ENCODE data around the gene MARCHF2.

Gene MARCHF2

DNA sequence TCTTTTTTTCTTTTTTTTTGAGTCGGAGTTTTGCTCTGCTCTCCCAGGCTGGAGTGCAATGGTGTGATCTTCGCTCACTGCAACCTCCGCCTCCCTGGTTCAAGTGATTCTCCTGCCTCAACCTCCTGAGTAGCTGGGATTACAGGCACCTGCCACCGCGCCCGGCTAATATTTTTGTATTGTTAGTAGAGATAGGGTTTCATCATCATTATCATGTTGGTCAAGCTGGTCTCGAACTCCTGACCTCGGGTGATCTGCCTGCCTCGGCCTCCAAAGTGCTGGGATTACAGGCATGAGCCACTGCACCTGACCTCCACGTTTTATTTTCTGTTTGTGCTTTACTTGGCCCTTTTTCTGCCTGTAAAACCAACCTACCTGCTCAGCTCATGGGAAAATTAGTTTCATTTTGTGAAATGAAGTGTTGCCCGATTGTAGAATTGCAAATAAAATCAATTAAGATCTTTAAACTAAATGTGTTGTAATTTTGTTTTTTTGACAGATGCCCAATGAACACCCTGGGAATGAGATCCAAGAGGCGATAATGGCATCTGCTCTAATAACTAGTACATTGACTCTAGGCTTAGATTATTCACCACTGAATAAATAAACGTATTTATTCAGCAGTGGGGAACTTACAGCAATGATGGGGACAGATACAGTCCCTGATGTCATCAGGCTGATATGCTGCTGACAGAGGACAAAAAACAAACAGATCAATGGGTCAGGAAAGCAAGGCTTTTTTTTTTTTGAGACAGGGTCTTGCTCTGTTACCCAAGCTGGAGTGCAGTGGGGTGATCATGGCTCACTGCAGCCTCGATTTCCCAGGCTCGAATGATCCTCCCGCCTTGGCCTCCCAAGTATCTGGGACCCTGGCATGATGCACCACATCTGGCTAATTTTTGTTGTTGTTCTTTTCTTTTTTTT is 25.2 kb upstream of the MARCHF2 start:
- no peak for DNase-seq (ENCODE audit: low spot score)

DNA sequence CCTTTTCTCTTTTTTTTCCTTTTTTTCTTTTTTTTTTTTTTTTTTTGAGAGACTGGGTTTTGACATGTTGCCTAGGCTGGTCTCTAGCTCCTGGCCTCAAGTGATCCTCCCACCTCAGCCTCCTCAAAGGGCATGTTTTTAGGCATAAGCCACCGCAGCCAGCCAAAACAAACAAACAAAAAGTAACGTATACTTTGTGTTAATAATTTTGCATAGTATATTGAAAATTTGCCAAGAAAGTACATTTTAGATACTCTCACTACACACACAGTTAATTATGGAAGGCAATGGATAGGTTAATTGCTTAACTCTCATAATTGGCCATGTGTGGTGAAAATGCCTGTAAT is 24.5 kb upstream of the MARCHF2 start:
- DNase-seq (ENCODE audit: low spot score), result no peak

DNA sequence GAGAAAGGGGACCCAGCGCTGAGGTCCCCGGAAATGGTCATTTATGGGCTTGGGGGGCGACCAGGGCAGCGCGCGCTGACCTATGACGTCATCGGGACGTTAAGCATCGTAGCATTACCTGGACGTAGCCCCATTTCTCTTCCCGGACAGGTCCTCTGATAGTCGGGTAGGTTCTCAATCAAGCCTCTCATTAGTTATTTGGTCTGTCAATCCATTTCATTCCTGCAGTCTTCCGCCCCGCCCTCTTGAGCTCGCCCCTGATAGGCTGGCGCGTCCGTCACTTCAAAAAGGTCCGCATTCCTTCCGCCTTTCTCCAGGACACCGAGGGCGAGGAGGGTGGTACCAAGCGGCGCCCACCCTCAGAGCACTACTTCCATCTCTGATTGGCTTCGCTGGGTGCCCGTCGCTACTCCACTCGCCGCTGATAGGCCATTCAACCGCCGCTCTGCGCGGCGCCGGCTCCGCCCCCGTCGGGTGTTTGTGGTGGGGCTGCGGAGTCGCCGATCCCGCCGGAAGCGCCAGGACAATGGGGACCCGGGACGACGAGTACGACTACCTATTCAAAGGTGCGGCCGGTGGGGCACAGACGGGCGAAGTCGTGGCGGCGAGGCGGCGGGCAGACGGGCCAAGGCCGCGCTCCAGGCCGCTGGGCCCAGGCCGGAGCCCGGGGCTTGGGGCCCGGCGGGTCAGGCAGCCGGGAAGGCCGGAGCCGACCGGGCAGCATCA is 23.1 kb upstream of the MARCHF2 start, which contains the start of gene RAB11B:
Gene RAB11B (plus strand): TSS at position 470 of the 726 bp plus-strand sequence. CDS start 57 bp downstream, at position 527.
- peak; percentile 99 for DNase-seq (ENCODE audit: low spot score)

DNA sequence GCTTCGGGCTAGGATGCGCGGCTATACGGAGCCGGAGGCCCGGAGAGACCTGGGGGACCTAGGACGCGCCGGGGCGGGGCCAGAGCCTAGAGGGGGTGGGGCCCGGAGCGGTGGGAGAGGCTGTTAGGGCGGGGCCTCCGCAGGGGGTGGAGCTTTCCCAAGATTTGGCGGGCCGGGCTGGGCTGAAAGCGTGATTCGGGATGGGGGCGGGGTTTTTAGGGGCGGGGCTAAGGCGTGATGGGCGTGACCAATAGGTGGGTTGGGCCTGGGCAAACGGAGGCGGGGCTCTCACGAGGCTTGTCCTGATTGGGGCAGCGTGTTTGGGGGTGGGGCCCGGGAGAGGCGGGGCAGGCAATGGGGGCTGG is 22.5 kb upstream of the MARCHF2 start:
- peak; percentile 96 for DNase-seq (ENCODE audit: low spot score)

DNA sequence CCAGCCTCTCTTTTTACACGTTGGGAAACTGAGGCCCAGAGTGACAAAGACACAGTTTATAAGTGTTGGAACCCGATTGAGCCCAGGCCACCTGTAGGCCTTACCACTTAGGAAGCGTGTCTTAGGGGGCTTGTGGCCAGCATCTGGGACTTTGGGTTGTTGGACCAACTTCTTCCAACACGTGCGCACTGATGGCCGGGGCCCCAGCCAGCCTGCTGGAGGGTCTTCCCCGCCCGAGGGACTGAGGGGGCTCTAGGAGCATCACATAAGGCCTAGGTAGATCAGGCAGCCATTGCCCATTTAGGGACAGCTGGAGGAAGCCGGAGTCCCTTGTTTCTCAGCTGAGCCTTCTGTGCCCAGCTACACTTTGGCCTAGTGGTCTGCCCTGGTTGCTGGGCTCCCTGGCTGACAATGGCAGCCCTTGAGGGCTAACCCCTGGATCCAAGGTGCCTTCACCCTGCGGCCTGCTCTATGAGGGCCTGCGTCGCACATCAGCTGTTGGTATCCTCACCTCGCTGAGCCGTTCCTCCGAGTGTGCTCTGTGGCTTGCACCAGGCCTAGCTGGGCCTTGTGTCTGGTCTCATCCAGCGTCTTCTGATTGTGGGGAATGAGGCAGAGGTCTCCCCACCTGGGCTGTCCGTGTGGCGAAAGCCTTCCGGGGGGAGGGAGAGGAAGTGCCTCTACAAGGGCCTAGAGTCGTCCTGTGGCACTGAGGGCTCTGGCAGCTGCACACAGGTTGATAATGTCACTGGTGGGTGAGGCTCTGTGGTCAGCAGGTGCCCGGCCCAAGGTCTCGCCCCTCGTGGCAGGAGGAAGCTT is 21.7 kb upstream of the MARCHF2 start:
- DNase-seq (ENCODE audit: low spot score), result no peak

DNA sequence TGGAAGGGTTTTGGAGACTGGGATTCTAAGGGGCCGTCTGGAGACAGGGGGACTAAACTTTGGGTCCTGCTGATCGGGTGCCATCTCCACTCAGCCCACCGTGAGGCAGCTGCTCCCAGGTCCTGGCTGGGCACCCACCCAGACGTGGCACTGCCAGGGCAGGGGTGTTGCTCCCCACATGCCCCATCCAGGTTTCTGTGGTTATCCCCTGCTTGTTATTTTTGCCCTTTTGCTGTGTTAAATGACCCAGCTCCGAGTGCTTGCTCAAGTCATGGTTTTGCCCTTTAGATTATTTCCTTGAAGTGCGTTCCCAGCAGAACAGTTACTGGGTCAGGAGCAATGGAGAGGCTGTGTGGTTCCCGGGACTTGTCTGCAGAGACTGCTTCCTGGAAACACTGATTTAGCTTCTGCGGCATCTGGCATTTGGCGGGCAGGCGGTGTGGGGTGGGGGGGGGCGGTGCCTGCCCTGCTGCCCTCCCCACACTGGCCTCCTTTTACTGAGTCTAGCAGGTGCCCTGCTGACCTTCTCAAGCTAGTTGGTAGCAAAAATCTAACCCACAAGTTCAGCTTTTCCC is 21.0 kb upstream of the MARCHF2 start:
- DNase-seq (ENCODE audit: low spot score), result no peak

DNA sequence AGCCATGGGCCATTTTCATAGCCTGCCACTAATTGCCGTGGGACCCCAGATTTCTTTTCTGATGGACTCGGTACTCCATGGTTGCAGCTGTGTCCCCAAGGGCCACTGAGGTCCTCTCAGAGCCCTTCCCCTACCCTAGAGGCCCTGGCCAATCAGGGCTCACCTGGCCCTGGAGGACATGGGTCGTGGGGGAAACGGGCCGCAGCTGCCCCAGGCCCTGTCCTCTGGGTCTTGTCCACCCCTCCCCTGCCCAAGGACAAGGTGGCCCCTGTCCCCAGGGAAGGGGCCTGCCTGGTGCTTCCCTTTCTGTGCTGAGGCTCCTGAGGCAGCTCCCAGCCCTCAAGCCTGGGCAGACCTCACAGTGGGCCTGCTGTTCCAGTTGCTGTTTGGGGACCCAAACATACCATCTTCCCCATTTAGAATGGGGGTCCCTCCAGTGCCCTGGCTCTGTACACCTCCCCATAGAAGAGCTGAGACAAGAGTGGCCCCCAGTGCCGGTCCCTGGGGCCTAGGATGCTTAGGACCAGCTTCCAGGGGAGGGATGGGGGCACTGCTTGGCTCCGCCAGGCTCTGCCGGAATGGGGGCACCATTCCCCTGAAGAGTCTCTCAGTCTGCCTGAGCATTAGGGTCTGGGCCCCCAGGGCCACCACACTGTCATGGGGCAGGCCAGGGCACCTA is 19.8 kb upstream of the MARCHF2 start:
- no peak for DNase-seq (ENCODE audit: low spot score)

DNA sequence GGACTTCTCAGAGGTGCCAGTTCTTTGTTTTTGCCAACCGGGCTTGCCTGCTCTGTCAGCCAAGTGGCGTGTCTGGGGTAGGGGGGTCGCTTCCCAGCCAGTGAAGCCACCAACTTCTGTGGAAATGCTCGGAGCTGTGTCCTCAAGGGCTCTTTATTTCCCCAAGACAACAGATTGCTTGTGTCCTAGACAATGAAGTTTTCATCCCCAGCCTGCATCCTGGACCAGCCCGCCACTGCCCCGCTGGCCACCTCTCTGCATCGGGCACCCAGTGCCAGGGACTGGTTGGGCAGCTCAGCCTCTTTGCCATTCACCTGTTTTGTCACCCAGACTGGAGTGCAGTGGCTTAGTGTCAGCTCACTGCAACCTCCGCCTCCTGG is 19.2 kb upstream of the MARCHF2 start:
- no peak for DNase-seq (ENCODE audit: low spot score)

DNA sequence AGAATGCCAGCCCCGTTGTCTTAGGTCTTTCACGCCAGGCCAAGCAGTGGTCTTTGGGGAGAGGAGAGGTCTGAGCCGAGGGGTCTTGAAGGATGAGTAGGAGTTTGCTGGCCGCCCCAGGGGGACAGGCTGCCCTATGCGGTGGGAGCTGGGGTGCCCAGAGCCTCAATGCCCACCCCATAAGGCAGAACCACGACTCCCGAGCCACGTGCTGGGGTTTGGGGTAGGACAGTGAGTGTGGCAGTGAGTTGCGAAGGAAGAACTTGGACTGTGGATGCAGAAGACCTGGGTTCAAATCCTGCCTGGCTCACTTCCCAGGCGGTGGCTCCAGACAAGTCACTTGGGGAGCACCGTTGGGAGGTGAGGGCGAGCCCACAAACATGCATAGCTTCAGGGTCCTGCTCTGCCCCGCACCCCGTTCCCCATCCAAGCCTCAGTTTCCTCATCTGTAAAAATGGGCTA is 17.5 kb upstream of the MARCHF2 start:
- no peak for DNase-seq (ENCODE audit: low spot score)

DNA sequence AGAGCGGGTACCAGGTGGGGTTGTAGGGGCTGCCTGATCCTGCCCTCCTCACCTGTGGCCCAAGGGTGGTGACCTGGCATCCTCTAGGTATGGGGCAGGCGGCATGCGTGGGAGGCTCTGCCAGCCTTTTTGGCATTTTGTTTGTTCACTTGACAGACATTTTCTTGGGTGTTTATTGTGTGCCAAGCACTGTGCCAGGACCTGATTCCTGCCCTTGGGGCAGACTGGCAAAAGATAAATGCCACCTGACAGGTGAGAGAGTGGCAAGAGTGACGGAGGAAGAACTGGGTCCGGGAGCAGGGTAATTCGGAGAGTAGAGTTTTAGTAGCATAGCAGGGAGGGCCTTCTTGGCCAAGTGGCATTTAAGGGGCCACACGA is 16.9 kb upstream of the MARCHF2 start:
- no peak for DNase-seq (ENCODE audit: low spot score)

DNA sequence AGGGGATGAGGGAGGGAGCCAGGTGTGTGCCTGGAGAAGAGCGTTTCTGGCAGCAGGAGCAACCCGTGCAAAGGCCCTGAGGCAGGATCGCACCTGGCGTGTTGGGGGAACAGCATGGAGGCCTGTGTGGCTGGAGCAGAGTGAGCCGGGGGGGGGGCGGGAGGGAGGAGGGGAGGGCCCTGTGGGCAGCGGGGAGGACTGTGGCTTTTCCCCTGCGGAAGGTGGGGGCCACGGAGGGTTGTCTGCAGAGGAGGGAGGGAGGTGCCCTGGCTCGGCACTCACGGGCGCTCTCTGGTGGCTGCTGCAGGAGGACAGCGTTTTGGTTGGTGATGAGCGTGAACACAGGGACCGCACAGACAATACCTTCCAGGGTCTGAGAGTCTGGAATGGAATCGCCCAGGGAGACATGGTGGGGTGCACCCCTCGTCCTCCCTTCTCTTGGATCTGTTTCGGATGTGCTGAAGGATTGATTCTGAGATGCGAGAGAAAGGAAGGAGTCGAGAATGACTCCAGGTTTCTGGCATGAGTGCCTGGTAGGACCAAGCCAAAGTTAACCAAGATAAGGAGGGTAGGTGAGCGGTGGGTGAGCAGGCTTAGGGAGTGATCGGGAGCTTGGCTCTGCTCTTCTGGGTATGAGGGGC is 16.4 kb upstream of the MARCHF2 start:
- DNase-seq (ENCODE audit: low spot score), result peak; percentile 61

DNA sequence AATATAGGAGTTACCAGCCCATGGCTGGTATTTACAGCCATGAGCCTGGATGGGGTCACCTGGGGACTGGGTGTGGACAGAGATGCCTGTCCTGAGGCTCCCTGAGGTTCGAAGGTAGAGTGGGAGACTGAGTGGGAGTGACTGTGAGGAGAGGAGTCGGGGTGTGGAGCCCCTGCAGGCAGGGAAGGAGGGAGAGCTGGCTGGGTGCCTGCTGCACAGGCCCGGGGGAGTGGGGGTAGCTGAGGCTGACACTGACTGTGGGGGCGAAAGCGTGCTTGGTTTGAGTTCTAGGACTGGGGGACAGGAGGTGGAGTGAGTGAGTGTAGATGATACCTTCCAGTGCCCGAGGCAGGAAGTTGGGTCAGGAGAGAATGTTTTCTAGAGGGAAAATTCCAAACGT is 15.8 kb upstream of the MARCHF2 start:
- no peak for DNase-seq (ENCODE audit: low spot score)

DNA sequence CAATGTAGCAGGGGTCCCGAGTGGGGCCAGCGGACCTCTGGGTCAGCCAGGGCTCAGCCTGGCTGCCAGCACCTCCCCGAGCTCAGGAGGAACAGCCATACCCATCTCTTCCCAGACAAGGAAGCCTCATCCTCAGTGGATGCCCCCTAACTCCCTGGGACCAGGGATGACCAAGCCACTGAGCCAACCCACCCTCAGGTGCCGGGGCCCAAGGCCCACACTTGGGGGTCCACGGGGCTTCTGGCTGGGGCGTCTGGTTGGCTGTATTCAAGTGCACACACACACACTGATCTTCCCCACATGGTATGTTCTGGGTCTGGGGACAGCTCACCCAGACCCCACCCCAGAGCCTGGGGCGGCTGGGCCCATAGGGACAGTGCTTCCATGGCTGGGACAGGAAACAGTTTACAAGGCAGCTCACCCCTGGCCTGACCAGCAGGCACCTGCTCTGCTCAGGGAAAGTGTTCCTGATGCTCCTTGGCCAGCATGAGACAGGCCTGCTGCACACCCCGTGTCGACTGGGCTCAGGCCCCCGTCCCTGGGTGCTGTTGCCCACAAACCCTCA is 15.3 kb upstream of the MARCHF2 start:
- DNase-seq (ENCODE audit: low spot score), result no peak

DNA sequence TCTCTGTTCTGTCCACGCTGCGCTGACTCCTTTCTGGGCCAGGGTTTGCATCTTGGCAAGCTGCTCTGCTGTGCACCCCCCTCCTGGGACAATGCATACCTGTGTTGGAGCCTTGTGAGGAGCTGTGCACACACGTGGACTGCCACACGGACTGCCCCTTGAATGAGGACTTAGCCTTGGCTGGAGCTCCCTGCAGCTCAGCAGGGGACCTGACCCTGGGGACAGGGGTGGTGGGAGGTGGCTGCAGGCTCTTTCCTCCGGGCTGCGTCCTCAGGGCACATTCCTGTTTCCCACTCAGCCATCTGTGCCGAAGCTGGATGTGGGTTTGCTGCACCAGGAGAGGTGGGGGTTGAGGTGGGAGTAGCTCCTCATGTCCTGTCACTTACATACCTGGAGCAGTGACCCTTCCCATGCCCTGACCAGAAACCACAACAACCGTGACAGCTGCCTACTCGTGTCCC is 14.8 kb upstream of the MARCHF2 start:
- no peak for DNase-seq (ENCODE audit: low spot score)

DNA sequence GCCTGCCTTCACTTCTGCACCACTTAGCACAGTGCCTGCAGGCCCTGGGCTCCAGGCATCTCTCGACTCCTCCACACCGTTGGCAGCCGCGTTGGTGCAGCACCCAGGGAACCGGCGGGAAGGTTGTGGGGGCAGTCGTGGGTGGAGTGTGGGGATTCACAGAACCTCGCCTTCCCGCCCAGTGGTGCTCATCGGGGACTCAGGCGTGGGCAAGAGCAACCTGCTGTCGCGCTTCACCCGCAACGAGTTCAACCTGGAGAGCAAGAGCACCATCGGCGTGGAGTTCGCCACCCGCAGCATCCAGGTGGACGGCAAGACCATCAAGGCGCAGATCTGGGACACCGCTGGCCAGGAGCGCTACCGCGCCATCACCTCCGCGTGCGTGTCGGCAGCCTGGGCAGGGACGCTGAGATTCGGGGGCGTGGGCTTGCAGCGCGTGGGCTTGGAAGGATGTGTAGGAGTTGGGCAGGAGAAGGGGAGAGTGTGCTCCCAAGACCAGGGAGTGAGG is 13.4 kb upstream of the MARCHF2 start:
- DNase-seq (ENCODE audit: low spot score), result no peak

DNA sequence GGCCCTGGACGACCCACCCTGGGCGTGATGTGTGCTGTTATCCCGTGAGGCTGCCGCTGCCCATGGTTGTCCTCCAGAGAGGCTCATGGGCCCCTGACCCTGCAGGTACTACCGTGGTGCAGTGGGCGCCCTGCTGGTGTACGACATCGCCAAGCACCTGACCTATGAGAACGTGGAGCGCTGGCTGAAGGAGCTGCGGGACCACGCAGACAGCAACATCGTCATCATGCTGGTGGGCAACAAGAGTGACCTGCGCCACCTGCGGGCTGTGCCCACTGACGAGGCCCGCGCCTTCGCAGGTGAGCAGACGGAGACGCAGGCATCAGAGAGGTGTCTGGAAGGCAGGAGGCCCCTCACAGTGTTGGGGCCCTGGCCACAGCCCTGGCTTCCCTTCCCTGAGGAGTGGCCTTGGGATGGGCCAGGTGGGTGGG is 11.1 kb upstream of the MARCHF2 start:
- no peak for DNase-seq (ENCODE audit: low spot score)

DNA sequence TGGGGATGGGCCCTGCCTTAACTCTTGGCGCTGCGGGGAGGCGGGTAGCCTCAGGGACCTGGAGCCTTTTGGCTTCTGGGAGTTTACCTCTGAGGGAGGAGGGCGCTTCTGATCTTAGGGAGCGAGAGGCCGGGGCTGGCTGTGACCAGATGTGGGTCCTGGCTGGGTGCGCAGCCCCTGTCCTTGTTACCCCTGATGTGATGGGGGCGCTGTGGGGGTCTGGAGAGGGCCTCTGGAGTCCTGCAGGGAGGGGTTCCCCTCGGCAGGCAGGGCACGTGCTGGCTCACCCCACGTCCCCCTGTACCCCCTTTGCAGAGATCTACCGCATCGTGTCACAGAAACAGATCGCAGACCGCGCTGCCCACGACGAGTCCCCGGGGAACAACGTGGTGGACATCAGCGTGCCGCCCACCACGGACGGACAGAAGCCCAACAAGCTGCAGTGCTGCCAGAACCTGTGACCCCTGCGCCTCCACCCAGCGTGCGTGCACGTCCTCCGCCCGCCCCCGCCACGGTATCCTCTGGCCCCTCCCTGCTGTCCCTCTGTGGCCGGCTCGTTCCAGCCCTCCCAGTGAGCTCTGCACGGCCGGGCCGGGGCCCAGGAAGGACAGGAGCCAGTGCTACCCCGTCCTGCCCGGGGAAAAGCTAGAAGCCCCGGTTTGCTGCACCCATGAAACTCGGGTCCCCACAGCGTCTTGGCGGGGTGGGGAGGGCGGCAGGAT is 9.8 kb upstream of the MARCHF2 start:
- DNase-seq (ENCODE audit: low spot score), result no peak

DNA sequence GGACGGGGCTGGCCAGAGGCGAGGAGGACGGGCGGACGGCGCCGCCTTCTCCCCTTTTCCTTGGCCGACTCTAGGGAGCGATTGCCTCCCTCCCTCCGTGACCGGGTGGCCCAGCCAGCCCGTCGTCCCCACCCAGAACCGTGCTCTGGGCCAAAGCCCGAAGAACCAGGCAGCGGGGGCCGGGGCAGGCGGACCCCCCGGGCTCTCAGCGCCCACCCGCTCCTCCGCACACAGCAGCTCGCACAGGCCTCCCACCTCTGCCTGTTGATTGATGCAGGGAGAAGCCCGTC is 9.3 kb upstream of the MARCHF2 start:
- DNase-seq (ENCODE audit: low spot score), result no peak

DNA sequence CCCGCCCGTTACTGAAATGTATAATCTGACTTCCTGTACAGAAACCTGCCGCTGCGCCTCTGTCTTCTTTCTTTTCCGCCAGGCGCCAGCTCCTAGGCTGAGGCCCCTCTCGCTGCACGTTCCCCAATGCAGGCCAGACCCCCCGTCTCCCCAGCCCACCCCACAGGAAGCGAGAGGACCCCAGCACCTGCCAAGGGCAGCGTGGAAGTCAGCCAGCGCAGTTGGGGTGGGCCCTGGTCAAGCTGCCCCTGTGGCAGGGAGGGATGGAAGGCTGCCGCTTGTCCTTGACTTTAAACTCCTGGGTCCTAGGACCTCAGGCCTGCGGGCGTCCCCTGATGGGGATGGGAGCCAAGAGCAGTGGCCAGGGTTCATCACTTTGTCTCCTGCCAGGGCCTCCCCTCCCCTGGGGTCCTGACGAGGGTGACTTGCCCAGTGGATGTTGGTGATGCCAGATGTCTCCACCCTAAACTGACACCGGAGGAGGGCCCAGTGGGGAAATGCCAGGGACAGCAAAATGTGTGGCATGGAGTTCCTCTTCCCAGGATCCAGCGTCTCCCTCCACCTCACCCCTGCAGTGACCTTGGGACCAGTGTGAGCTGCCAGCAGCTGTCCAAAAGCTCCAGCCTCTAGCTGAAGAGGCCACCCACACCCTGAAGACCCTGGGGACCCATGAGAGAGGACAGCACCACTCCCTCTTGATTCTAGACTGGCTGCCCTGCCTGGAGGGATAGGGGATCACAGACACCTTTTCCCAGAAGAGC is 8.5 kb upstream of the MARCHF2 start:
- DNase-seq (ENCODE audit: low spot score), result no peak

Measured in AG08395 (cell line).